Stimulated activated CD8-positive, alpha-beta memory T cell treated with anti-CD3 and anti-CD28 coated beads, Interleukin-2, amount 100 ng/mL, for 1 hour (primary cell): ENCODE data around the gene WFDC5.

Experiments used
- DNase-seq, 2 donors: peaks; one replicate each; pipeline ENCODE4 v3.0.0-alpha.2; 2020; ENCODE audit warnings: low read depth in 2 of 2

WFDC5 gene

GRCh38 chr20:45115386-45115774, 406 bp upstream of the WFDC5 start:
- DNase-seq = no peak

- no peak for DNase-seq
Observed at GRCh38 chr20:45113865-45114264, 1.1 kb downstream of the WFDC5 start.

GRCh38 chr20:45112754-45113153, 2.2 kb downstream of the WFDC5 start:
- DNase-seq = no peak

DNA sequence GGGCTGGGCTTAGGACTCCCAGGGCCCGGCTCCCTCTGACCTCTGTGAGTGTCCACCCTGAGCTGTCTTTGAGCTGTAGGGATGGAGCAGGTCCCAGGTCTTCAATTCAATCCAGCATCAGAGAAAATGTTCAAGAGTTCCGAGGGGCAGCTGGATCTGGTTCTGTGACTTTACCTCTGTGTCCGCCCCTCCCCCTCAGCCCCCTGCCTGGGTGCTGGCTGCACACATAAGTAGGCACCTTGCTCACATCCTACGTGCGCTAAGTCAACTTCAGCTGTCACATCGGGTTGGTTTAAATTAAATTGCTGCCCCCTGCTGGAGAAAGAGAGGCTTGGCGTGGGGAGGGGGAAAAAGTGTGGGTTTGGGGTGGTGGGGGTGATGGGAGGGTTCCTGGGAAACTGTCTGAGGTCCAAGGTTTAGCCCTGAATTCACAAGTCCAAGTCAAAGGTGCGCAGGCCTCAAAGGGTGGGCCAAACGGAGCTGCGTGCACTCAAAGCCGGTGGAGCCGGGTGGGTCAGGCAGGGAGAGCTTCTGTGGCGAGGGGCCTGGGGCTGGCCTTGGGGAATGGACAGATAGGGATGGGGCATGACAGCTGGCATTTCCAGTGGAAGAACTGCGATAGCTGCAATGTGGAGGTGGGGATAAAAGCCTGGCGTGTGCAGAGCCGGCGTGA, 3.0 kb downstream of the WFDC5 start:
- DNase-seq = no peak

DNA sequence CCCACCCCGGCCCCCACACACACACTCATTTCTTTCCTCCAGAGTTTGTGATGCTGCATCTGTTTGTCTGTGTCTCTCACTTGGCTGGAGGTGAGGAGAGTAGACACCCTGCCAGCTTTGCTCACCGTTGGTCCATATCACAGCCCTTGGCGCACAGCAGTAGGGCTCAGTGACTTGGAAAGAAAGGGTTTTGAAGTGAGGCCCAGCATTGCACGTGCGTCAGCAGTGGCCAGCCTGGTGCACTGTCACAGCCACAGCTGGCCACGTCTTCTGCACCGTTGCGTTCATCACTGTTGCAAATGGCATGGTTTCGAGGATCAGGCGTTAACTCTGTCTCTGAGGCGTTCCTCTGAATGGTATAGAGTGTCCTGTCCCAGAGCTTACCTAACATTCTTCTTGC, 3.7 kb downstream of the WFDC5 start:
- no peak for DNase-seq

GRCh38 chr20:45110301-45110700, 4.7 kb downstream of the WFDC5 start:
- no peak for DNase-seq

GRCh38 chr20:45109634-45110033, 5.3 kb downstream of the WFDC5 start:
- DNase-seq = no peak

GRCh38 chr20:45105317-45105716, 9.7 kb downstream of the WFDC5 start:
- DNase-seq = no peak

- DNase-seq = no peak
Observed at GRCh38 chr20:45104786-45105185, 10.2 kb downstream of the WFDC5 start.

- DNase-seq = no peak
Observed at GRCh38 chr20:45103072-45103471, 11.9 kb downstream of the WFDC5 start.

DNA sequence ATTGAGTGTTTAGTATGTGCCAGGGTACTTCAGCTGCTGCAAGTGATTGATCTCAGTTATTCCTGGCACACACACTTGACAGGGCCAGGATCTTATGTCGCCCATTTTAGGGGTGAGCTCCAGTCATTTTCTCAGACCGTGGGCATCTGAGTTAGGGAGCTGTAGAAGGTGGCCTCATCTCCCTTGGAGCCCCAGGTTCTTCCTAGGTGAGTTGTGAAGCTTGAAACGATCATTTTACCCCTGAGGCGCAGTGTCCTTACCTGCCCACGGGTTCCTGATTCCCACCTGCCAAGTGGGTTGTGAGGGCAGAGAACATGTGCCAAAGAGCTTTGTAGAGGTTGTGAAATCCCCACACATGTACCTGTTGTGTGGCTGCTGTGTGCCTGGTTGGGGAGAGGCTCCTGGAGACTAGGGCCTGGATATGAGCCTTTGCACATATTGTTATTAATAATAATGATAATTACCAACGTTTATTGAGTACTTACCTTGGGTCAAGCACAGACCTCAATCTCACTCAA, 13.6 kb downstream of the WFDC5 start:
- no peak for DNase-seq

DNA sequence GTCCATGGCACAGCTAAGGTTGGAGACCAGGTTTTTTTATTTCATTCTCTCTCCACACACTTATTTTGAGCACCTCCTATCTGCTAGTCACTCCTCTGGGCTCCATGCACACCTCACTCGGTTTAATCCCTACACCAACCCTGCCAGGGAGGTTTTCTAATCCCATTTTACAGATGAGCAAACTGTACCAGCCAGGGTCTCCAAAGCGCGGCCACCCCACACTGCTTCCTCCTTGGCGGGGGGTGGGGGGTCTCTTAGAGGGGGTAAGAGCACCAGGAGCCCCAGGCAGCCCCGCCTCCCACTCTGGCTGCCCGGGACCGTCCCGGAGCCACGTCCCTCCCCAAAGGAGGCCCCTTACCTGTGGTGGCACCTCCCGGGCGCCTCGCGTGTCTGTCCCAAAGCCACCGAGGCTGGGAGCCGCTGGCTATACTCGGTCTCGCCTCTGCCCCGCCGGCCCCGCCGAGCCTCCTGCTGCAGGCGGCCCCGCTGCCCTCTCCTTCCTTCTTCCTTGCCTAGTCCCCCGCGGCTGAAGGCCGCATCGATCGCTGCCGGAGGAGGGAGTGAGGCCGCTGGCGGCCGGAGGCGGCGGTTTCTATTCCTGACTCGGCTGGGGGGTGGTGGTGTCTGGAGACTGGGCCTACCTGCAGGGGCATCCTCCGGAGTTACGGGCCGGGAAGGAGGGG, 14.3 kb downstream of the WFDC5 start, which contains the start of gene KCNS1:
TSS of gene KCNS1 (minus strand) at position 565 of the 683 bp plus-strand sequence. CDS start 1,891 bp downstream, outside the sequence.
- no peak for DNase-seq

DNA sequence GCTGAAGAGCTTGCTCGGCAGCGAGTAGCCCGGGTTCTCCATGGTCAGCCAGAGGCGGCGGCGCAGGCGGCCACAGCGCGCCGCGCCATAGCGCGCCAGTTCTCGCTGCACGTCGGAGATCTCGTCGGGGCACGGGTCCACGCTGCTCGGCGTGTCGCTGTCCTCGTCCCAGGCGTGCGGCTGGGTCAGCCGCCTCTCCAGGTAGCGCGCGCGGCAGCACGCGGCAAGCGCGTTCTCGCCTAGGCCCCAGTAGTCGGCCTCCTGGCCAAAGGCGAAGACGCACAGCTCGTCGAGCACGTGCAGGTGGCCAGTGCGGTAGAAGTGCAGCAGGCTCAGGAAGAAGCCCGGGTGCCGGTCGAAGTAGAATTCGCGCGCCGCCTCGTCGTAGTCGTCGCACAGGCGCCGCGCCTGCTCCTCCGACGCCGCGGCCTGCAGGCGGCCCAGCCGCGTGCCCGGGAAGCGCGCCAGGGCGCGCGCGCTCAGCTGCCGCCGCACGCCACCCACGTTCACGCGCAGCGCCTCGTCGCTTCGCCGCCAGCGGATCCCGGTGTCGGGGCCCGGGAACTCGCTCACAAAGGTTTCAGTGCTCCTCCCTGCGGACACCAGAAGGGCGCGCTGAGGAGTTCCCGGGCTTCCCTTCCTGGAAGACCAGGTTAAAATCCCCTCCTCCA, 16.7 kb downstream of the WFDC5 start:
- no peak for DNase-seq

- no peak for DNase-seq
Observed at GRCh38 chr20:45097485-45098102, 17.4 kb downstream of the WFDC5 start.

- no peak for DNase-seq
Observed at GRCh38 chr20:45096781-45097180, 18.2 kb downstream of the WFDC5 start.

- peak in 1 of 2 donors; percentile 27 for DNase-seq
Observed at GRCh38 chr20:45095805-45096238, 19.2 kb downstream of the WFDC5 start.

GRCh38 chr20:45094864-45095574, 20.0 kb downstream of the WFDC5 start:
- no peak for DNase-seq

DNA sequence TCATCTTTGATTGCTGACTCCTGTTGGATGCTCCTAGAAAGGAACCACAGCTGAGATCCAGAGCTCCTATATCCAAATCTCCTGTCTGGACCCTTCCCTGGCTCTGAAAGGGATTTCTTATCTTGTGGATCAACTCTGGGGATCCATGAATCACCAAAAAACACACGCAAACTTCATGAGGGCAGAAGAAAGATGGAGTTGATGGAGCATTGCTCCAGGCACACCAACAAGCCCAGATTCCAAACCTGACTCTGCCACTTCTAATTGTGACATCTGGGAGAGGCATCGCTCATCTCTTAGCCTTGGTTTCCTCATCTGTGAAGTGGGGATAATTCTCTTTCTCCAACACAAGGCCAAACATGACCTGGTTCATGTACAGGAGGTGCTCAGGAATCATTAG, 20.8 kb downstream of the WFDC5 start:
- no peak for DNase-seq

DNA sequence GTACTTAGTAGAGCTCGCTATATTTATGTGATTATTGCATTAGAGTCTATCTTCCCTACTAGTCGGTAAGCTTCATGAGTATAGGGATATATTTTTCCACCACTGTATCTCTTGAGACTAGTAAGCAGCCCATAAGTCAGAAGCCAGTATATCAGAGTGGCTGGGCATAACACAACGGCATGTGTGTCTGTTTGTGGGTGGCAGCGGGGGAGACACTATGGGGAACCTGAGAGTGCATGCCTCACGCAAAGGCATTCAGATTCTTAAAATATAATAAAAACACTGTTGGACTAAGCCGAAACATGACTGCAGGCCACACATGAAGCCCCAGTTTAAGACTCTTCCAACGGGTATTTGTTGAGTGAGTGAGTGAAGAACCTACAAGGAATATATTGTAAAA, 22.1 kb downstream of the WFDC5 start:
- DNase-seq = no peak

DNA sequence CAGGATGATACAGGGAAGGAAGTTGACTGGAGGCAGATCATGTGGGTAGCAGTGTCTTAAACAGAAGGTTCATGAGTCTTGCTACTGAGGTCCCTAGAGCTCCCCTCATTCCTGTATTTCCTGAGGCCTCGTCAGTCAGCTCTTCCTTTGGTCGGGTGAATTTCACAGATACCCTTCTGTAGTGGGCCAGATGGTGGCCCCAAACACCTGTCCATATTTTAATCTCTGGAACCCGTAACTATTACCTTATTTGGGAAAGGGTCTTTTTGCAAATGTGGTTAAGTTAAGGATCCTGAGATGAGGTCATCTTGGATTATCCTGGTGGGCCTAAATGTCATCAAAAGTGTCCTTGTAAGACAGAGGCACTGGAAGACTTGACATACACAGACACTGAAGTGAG, 23.6 kb downstream of the WFDC5 start:
- DNase-seq = no peak

GRCh38 chr20:45090481-45090880, 24.5 kb downstream of the WFDC5 start:
- no peak for DNase-seq

- DNase-seq = no peak
Observed at GRCh38 chr20:45088247-45088646, 26.7 kb downstream of the WFDC5 start.
